Fibroblast of mammary gland (primary cell): ENCODE data around the gene TRIML2.

Experiments
- DNase-seq: peaks from one replicate; pipeline ENCODE4 v3.0.0-alpha.2; 2010; ENCODE audit warnings: low read depth
- H3K4me3 ChIP-seq: 2 replicates; pipeline ENCODE4 v1.5.1; 2011; ENCODE audit warnings: low read depth, mild to moderate bottlenecking, low read length, moderate library complexity; ENCODE audit not compliant: control insufficient read depth
- CTCF ChIP-seq: conservative IDR thresholded peaks from 2 replicates; pipeline ENCODE4 v1.5.1; 2011; ENCODE audit warnings: low read depth, low read length, inconsistent platforms; ENCODE audit not compliant: control insufficient read depth, insufficient read depth

Gene TRIML2

DNA sequence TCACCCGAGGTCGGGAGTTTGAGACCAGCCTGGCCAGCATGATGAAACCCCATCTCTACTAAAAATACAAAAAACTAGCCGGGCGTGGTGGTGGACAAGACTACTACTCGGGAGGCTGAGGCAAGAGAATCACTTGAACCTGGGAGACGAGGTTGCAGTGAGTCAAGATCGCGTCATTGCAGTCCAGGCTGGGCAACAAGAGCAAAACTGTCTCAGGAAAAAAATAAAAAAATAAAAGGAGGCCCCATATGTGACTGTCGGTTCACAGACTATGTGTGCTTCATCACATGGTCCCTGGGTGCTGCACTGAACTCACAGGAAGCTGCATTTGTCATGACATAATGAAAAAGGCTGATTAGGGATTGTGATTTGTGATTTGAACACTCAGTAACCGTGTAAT is 36.2 kb upstream of the TRIML2 start:
- no peak overlapping the region for H3K4me3 ChIP-seq
- DNase-seq, result peak; percentile 70
- TF ChIP-seq CTCF, result no peak

DNA sequence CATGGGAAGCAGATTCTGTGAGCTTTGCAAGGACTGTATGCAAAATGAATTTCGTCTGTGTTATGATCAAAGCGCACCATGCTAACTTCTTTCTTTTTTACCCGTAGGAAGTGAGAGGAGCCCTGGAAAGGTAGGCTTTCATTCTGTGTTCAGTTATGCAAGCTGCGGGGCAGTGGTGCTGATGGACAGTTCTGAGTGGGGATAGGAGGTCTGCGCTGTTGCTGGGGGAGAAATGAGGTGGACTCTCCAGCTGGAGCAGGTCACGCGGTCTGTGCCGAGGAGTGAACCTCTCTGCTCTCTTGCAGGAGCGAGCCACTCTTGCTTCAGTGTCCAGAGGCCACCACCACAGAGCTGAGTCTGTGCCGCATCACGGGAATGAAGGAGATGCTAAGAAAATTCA is 34.3 kb upstream of the TRIML2 start:
- no peak overlapping the region for H3K4me3 ChIP-seq
- TF ChIP-seq CTCF, result no peak
- no peak for DNase-seq

GRCh38 chr4:188139671-188140070 is 30.3 kb upstream of the TRIML2 start:
- no peak overlapping the region for H3K4me3 ChIP-seq
- no peak for TF ChIP-seq CTCF
- DNase-seq, result no peak

DNA sequence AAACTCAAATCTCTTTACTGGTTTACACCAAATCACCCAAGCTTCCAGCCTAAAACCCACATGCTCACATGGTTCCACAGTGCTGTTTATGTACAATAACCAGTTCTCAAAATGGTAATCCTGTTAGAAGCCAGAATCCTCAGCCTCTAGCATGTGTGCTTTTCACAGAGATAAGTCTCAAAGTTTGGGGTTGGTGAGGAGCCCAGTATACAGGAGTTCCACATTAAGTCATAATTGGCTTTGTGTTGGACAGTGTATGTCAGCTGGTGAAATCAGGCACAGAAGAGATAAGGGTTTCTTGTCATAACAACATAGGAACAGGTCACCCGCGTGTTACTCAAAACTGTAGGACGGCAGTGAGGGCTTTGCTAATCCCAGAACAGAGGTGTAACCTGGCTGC is 29.7 kb upstream of the TRIML2 start, which contains the start of gene TRIML1:
TRIML1 (plus strand) TSS at position 301 of the 400 bp plus-strand sequence. CDS start 118 bp downstream, outside the sequence.
- TF ChIP-seq CTCF, result no peak
- no peak within 1 kb of the TSS for H3K4me3 ChIP-seq
- no peak for DNase-seq

DNA sequence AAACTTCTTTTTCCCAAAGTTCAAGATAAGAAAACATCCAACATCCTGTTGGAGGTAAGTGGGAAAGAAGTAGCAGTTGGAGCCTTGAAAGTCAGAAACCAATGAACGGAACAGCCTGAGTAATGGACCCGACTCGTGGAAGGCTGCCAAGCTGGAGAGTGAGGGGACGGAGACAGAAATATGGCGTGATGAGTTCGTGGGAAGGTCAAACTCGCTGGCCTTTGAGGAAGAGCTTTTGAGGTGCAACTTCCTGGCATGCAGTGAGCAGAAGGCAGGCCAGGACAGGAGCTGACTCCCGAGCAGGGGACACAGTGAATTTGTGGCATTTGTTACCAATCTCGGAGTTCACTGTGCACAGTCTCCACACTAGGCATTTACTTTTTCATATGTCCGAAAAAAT is 28.8 kb upstream of the TRIML2 start:
- H3K4me3 ChIP-seq, result no peak overlapping the region
- no peak for DNase-seq
- TF ChIP-seq CTCF, result no peak

- TF ChIP-seq CTCF, result no peak
- no peak overlapping the region for H3K4me3 ChIP-seq
- no peak for DNase-seq
Measured at GRCh38 chr4:188132232-188132631, 22.8 kb upstream of the TRIML2 start.

DNA sequence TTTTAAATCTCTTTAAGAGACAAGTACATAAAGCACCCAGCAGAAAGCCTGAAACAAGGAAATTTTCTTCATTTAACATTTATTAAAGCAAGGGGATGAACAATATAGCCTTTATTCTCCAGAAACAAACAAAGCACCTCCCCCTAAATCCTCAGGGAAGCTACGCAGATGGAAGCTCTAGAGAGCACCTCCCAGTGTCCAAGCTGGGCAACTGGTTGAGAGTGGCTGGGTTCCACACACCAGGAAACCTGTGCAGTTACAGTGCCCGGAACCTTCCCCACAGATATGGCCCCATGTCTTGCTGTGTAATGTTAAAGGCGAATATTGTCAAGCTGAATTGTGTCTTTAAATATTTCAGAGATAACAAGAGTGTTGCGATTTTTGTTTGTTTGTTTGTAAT is 21.0 kb upstream of the TRIML2 start:
- no peak for TF ChIP-seq CTCF
- H3K4me3 ChIP-seq, result no peak overlapping the region
- no peak for DNase-seq
